ENCODE results near the gene MND1. TPM values are rescaled to one million over a fixed set of nuclear protein-coding genes. Genes with fewer than 3 reads are reported as not detected.

The MND1 gene
- total RNA-seq, 1 donor from 2014 or later = 2.3 TPM

GRCh38 chr4:153342751-153343552 is 1.5 kb upstream of the MND1 start:
- Histone ChIP-seq H3K36me3 (ENCODE audit: control insufficient read depth, insufficient read depth, low read length) (no peaks in the 10 kb centered on the region), H3K27me3 (ENCODE audit: control insufficient read depth, insufficient read depth, low read length) (no peaks in the 10 kb centered on the region), H3K4me3 (ENCODE audit: low read depth, low read length) (no peak overlapping the region)
- TF ChIP-seq, protein P1, sequence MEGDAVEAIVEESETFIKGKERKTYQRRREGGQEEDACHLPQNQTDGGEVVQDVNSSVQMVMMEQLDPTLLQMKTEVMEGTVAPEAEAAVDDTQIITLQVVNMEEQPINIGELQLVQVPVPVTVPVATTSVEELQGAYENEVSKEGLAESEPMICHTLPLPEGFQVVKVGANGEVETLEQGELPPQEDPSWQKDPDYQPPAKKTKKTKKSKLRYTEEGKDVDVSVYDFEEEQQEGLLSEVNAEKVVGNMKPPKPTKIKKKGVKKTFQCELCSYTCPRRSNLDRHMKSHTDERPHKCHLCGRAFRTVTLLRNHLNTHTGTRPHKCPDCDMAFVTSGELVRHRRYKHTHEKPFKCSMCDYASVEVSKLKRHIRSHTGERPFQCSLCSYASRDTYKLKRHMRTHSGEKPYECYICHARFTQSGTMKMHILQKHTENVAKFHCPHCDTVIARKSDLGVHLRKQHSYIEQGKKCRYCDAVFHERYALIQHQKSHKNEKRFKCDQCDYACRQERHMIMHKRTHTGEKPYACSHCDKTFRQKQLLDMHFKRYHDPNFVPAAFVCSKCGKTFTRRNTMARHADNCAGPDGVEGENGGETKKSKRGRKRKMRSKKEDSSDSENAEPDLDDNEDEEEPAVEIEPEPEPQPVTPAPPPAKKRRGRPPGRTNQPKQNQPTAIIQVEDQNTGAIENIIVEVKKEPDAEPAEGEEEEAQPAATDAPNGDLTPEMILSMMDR (IDR thresholded peaks at IDR 0.05; ENCODE audit: insufficient read depth, low read length, poor library complexity, severe bottlenecking) = no peak
- DNase-seq (ENCODE audit: low read depth) = no peak

DNA sequence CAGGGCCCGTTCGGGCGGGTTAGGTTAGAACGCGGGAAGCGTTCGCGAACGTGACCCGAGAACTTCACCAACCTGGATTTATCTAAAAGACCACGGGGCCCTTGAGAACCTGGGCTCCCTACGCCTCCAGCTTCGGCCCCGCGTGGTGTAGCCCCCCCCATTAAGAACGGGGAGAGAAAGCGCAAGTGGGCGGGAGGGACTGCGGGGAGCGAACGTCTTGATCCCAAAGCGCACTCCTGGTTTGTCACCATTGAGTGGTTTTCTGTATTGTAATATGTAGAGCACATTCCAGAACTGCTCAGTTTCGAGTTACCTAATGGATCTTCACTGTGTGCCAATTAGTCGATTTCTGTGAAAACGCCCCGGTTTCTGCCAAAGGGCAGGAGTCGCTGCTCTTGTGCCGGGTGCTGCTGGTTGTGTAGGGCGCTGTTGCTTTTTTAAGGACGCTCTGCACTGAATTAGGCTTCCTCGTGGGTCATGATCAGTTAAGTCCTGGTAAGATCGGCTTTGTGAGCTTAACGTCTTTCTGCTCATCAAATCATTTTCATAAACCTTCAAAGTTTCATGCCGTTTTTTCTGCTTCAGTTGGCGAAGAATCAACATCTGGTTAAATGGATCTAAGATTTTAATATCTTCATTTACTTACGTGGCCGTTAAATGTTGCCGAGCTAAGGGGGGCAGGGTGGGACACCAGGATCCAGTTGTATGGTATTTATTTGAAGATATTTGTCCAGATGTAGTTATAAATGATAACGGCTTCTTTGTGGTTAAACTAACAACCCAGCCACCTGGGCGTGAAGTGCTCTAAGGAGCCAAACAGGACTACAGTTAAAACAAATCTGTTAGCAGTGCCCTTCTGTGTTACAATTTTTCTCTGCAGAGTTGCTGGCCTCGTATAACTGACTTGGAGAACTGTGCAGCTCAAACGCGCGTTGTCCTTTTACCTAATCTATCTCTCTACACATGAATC is 809 bp downstream of the MND1 start:
- DNase-seq (ENCODE audit: low read depth) = no peak
- peak overlapping the region; percentile 73 for H3K4me3 ChIP-seq (ENCODE audit: low read depth, low read length)
- no peaks in the 10 kb centered on the region for H3K27me3 ChIP-seq (ENCODE audit: control insufficient read depth, insufficient read depth, low read length)
- TF ChIP-seq, protein P1 (IDR thresholded peaks at IDR 0.05; ENCODE audit: insufficient read depth, low read length, poor library complexity, severe bottlenecking) = no peak
- no peaks in the 10 kb centered on the region for H3K36me3 ChIP-seq (ENCODE audit: control insufficient read depth, insufficient read depth, low read length)

DNA sequence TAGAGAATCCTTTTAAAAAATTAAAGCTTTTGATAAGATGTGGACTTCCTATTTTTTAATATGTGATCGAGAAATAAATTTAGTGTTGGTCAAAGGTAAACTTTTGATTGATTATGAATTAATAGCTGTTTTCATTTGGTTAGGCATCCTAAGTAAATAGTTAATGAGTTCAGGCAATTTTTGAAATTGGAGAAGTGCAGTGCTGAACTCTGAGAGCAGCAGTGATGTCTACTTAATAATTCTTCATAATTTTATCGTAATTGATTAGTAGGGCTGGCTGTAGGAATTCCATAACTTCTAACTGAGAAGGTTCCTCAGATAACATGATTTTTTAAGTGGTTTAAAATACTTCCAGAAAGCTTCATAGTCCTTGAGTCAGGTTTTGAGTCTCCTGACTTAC is 1.5 kb downstream of the MND1 start:
- no peaks in the 10 kb centered on the region for H3K27me3 ChIP-seq (ENCODE audit: control insufficient read depth, insufficient read depth, low read length)
- TF ChIP-seq, protein P1 (IDR thresholded peaks at IDR 0.05; ENCODE audit: insufficient read depth, low read length, poor library complexity, severe bottlenecking) = no peak
- no peak for DNase-seq (ENCODE audit: low read depth)
- no peak overlapping the region for H3K4me3 ChIP-seq (ENCODE audit: low read depth, low read length)
- no peaks in the 10 kb centered on the region for H3K36me3 ChIP-seq (ENCODE audit: control insufficient read depth, insufficient read depth, low read length)

DNA sequence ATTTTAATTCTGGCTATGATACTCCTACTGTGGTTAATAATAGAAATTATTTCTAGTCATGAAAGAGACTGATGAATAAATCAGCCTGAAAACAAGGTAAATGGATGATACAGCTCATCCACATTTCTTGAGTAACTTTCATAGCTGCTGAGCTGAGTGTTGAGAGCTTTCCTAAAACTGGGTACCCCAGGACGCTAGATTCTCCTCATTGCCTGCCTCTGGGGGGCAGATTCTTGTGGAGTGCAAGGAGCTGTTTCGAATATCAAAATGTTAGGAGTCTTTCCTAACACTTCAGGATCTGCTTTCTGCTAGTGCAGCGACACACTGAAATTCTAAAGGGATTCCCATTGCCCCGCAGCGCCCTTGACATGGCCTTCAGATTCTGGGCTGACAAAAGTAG is 2.1 kb downstream of the MND1 start:
- TF ChIP-seq, protein P1 (IDR thresholded peaks at IDR 0.05; ENCODE audit: insufficient read depth, low read length, poor library complexity, severe bottlenecking) = no peak
- Histone ChIP-seq H3K36me3 (ENCODE audit: control insufficient read depth, insufficient read depth, low read length) (no peaks in the 10 kb centered on the region), H3K27me3 (ENCODE audit: control insufficient read depth, insufficient read depth, low read length) (no peaks in the 10 kb centered on the region), H3K4me3 (ENCODE audit: low read depth, low read length) (no peak overlapping the region)
- DNase-seq (ENCODE audit: low read depth) = no peak

GRCh38 chr4:153347117-153347516 is 2.6 kb downstream of the MND1 start:
- TF ChIP-seq, protein P1 (IDR thresholded peaks at IDR 0.05; ENCODE audit: insufficient read depth, low read length, poor library complexity, severe bottlenecking) = no peak
- Histone ChIP-seq H3K27me3 (ENCODE audit: control insufficient read depth, insufficient read depth, low read length) (no peaks in the 10 kb centered on the region), H3K36me3 (ENCODE audit: control insufficient read depth, insufficient read depth, low read length) (no peaks in the 10 kb centered on the region), H3K4me3 (ENCODE audit: low read depth, low read length) (no peak overlapping the region)
- no peak for DNase-seq (ENCODE audit: low read depth)

Data from kidney epithelial cell (primary cell).